ENCODE data around the gene GET3.

Gene GET3

GRCh38 chr19:12754465-12755196 lies 17.3 kb downstream of the GET3 start:
- no peak for DNase-seq

- no peak for DNase-seq
These were observed 19.0 kb downstream of the GET3 start for GRCh38 chr19:12756150-12756883.

DNA sequence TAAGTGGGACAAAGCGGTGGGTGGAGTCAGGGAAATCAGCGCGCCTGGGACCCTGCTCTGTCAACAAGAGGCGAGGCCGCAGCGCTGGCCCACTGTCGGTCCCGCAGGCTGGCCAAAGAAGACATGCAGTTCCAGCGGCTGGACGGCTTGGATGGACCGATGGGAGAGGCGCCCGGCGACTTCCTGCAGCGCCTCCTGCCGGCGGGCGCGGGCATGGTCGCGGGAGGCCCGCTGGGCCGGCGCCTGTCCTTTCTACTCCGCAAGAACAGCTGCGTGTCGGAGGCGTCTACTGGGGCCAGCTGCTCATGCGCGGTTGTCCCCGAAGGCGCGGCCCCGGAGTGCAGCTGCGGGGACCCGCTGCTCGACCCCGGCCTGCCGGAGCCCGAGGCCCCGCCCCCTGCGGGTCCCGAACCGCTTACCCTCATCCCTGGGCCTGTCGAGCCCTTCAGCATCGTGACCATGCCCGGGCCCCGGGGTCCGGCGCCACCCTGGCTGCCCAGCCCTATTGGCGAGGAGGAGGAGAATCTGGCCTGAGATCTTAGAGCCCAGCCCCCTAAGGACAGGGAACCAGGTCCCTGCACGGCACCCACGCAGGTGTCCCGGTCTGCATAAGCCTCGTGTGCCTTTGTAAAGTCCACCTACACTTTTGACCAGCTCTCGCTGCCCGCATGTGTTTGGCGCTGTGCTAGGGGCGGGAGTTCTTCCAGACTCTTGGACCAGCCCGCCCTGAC lies 20.4 kb downstream of the GET3 start:
- DNase-seq: peak; percentile 31 to 74 (median 50)

DNA sequence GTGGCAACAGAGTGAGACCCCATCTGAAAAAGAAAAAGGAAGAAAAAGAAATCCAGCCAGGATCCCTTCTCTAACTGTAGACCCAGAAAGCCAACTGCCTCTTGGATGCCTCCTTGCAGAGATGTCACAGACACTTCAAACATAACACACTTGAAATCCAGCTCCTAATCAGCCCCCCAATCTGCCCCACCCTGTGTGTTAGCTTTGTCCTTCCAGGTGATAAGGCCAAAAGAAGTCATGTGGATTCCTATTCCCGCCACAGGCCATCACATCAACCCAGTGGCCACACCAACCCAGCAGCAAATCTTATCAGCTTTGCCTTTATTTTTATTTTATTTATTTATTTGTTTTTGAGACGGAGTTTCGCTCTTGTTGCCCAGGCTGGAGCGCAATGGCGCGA lies 22.4 kb downstream of the GET3 start:
- no peak for DNase-seq

GRCh38 chr19:12763100-12763499 lies 25.8 kb downstream of the GET3 start:
- no peak for DNase-seq

- no peak for DNase-seq
These were observed 27.4 kb downstream of the GET3 start for GRCh38 chr19:12764698-12765097.

GRCh38 chr19:12766051-12766521 lies 28.8 kb downstream of the GET3 start:
- peak in 4 of 5 experiments; percentile 64 to 71 (median 68) for DNase-seq

DNA sequence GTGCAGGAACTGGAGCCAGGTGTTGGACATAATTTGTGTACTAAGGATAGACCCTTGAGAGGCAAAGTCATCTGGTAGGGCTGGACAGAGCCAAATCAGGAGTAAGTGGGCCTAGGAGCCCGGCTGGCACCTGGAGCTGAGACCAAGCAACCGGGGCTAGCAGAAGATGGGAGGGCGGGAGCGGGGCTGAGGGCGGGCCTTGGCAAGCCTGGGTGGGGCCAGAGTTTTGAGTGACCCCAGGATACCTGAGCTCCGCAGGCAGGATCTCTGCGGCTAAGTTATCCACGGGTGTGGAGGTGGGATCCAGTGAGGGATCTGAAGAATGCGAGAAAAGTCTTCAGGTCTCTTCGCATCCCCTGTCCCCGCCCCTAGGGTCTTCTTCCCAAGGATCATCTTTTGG lies 29.9 kb downstream of the GET3 start:
- no peak for DNase-seq

DNA sequence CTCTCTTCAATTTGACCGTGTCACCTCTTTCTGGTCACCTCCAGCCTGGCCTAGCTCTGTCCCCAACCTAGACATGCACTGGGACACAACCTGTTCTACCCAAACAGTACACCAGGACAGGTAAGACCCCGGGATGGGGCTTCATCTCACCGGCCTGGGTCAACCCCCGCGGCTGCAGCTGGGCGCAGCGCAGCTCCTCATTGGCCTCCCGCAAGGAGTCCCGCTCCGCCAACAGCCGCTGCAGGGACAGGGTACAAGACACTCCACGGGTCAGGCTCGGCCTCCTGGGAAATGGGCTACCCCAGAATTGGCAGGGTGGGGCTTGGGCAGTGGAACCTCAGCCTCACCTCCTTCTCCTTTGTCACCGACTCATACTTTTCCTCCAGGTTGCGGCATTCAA lies 30.4 kb downstream of the GET3 start:
- no peak for DNase-seq

- peak; percentile 29 to 88 (median 43) for DNase-seq
These were observed 32.4 kb downstream of the GET3 start for GRCh38 chr19:12769689-12770088.

DNA sequence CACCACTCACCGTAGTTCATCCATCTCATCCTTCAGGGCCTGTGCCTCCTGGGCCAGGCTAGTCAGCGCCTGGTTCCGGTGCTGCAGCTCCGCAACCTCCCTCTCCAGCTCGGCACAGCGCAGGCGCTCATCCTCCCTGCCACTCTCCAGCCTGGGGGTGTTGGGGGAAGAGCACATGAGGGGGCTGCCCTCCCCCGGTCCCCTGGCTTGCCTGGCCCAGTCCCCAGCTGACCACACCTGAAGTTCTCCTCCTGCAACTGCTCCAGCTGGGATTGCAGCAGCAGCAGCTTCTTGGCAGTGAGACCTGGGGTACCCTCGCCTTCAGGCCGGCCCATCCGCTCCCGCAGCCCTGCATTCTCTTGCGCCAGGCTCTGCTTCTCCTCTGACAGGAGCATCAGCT lies 33.6 kb downstream of the GET3 start:
- DNase-seq: no peak

DNA sequence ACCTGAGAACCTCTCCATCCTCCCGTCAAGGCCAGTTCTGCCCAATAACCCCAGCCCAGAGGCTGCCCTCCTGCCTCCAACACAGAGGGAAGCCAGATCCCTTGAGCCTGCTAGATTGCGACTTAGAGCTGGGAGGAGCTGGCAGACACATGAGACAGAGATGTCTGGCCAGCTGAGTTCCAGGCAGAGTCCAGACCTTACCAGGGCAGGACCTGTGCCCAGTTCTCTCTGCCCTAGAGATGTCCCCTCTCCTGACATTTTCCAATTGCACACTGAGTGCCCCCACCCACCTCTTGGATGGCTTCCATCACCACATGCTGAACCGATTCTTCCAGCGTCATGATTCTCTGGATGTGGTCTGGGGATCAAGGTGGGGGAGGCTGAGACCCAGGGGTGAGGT lies 35.0 kb downstream of the GET3 start:
- DNase-seq: no peak

- DNase-seq: peak in 1 of 5 experiments; percentile 44
These were observed 36.3 kb downstream of the GET3 start for GRCh38 chr19:12773571-12773970.

DNA sequence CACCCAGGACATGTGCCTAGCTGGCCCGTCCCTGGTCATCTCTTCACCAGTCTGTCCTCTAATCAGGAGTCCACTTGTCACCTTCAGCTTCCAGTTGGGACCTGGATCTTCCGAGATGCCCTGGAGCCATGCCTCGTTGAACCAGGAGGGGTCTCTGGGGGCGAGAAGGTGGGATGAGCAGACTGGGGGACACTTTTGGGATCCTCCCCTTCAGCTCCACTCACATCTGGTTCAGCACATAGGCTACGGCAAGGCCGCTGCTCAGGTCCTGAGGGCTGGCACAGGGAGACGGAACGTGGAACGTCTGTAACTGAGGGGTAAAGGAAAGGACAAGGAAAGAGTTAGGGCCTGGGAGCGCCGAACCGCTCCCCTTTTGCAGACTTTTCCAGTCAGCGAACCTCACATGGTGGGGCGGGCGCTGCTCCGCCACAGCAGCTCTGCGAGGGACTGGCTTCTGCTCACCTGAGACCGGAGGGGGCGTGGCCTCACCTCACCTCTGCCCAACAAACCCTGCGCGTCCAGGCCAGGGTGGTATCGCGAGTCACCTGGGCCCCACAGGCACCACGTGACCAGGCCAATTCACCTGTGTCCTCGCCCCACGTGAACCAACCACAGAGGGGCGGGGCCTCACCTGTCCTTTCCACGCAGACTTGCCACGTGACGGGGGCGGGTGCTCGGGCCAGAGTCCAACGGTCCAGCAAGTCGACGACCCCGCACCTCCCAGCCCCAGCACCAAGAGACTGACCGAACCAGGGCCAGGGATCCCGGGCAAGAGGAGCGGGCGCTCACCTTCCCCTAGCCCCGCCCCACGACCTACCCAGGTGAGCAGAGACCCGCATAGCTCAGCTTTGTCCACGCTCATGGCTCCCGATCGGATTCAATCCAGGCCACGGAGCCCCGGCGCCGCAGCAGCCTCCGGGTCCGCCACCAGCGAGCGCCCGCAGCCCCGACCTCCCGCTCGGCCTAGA lies 37.6 kb downstream of the GET3 start, which contains the start of gene HOOK2:
TSS of gene HOOK2 (minus strand) at position 965 of the 968 bp plus-strand sequence. CDS start at position 862, 103 bp downstream.
- DNase-seq: peak in 1 of 5 experiments; percentile 48

- peak; percentile 68 to 81 (median 70) for DNase-seq
These were observed 40.1 kb downstream of the GET3 start for GRCh38 chr19:12777217-12778016.

- DNase-seq: peak in 4 of 5 experiments; percentile 29 to 62 (median 37)
These were observed 41.0 kb downstream of the GET3 start for GRCh38 chr19:12778017-12778904.

- no peak for DNase-seq
These were observed 41.5 kb downstream of the GET3 start for GRCh38 chr19:12778905-12779161.

DNA sequence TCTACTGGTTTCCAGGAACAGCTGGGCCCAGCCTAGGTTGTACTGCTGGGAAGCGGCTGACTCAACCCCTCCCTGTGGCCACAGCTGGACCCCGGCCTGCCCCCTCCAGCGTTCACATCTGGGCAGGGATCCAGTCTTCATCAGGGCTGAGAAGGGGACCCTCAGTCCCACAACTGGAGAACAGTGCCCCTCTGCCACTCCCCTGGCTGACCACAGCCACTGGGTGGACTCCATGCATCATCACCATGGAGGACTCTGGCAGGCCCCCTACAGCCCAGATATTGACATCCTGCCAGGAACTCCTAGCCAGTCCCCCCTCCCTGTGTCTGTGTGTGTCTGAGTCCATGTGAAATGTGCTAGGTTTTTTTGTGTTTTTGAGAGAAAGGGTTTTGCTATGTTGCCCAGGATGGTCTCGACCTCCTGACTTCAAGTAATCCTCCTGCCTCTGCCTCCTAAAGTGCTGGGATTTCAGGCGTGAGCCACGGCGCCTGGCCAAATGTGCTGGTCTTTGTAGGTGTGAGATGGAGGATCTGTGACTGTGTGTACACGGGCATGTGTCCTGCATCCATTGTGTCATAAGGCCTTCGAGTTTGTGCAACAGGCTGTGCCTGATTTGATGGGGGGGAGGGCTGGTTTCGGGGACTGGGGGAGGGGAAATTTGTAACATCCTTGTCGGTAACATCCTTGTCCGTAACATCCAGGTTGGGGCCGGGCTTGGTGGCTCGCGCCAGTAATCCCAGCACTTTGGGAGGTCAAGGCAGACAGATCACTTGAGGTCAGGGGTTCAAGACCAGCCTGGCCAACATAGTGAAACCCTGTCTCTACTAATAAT lies 42.1 kb downstream of the GET3 start:
- no peak for DNase-seq

GRCh38 chr19:12782174-12782423 lies 44.8 kb downstream of the GET3 start:
- no peak for DNase-seq

All from T-helper 2 cell (primary cell).